RWPE1 (cell line): ENCODE data around the gene KCNMA1.

Source experiments
- CTCF ChIA-PET: fragments of 350-600 bp; sonication (Branson Sonifier 250); formaldehyde crosslinking; extraction: SDS; loops from one replicate; lab custom pipeline; 2021; lab: Yijun Ruan, JAX
- POLR2A ChIA-PET: fragments of 400-600 bp; formaldehyde crosslinking; extraction: SDS; loops from one replicate; lab custom pipeline; 2020; ENCODE audit warnings: antibody characterized with exemption; ENCODE audit not compliant: low non-redundant PET; lab: Yijun Ruan, JAX
- DNase-seq: peaks from one replicate; pipeline ENCODE4 v3.0.0; 2012; ENCODE audit warnings: low spot score
- H3K27ac ChIP-seq: fragments of 450-650 bp; 2 replicates; pipeline ENCODE4 v1.5.1; 2017
- TF ChIP-seq, protein P1 (sequence below): fragments of 450-650 bp; conservative IDR thresholded peaks from 2 replicates; pipeline ENCODE4 v1.5.1; 2017; ENCODE audit warnings: low read depth, mild to moderate bottlenecking

Gene KCNMA1

DNA sequence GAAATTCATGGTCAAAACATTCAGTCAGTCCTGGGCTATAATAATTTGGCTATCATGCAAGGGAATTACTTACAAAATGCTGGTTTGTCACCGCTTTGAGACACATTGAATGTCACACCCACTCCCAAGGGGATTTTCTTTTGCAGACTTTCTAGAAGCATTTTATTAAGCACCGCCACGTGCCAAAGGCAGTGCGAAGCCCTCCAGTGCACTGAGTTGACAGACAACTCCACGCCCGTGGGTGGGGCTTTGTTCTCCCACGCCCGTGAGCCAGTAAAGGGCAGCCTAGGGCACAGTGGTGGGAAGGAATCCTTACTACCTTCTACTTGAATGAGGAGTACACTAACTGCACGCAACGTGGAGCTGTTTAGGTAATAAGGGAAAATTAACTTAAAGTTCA is 515.8 kb downstream of the KCNMA1 start:
- no peak for DNase-seq
- no peak overlapping the region for H3K27ac ChIP-seq
- TF ChIP-seq, protein P1, sequence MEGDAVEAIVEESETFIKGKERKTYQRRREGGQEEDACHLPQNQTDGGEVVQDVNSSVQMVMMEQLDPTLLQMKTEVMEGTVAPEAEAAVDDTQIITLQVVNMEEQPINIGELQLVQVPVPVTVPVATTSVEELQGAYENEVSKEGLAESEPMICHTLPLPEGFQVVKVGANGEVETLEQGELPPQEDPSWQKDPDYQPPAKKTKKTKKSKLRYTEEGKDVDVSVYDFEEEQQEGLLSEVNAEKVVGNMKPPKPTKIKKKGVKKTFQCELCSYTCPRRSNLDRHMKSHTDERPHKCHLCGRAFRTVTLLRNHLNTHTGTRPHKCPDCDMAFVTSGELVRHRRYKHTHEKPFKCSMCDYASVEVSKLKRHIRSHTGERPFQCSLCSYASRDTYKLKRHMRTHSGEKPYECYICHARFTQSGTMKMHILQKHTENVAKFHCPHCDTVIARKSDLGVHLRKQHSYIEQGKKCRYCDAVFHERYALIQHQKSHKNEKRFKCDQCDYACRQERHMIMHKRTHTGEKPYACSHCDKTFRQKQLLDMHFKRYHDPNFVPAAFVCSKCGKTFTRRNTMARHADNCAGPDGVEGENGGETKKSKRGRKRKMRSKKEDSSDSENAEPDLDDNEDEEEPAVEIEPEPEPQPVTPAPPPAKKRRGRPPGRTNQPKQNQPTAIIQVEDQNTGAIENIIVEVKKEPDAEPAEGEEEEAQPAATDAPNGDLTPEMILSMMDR, result no peak
- POLR2A ChIA-PET, result no interaction called here
- CTCF ChIA-PET, result interaction anchor here (0.6 to 1.1 kb wide), 2 partner anchors 17 to 53 kb away, joined by 3 read pairs; no protein-coding TSS in a partner anchor

DNA sequence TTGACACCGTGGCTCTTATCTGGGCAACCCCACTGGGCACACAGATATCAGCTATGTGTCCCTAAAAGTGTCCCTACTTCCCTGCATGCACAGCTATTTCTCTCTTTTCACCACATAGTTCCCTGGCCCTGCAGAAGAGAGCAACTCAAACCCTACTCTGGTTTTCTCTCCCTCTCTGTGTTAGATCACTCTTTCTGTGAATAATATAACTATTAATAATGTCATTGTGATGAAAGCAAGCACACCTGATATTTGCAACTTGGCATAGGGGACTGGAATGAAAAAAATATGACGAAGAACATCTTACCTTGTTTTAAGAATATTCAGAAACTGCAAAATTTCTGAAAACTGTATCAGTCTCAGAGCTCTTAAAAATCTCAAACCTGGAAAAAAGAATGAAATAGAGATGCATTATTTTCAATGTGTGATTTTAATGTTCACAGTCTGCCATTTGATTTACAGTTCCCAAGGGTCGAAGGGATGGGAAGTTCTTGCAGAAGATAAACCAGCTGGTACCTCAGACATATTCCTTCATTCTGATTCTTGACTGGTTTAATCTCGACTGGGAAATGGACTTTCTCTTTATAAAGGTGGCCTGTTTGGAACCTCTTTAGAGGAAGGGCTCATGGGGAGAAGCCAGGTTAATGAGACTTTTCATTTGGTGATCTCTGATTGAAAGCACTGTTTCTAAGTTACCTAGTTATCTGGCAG is 516.8 kb downstream of the KCNMA1 start:
- CTCF ChIA-PET, result interaction anchor here (1.1 kb wide), 1 partner anchor 54 kb away, joined by 3 read pairs; no protein-coding TSS in a partner anchor
- POLR2A ChIA-PET, result no interaction called here
- DNase-seq, result no peak
- no peak overlapping the region for H3K27ac ChIP-seq
- TF ChIP-seq, protein P1, result no peak

DNA sequence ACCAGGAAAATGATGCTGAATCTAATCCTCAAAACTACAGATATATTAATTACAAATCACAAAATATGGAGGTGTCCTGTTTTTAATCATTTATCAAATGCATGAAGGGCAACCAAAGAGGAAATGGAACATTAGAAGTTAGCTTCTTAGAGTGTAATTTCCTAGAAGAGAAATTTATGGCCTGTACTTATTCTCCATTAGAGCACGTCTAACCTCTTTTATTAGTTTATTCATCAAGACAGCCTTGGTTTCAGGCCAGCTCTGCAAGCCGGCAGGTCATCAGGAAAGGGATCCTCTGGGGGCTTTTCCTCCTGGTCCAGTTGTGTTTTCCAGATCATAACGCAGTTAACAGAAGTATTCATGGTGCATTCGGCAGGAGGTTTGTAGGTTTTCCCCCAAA is 517.6 kb downstream of the KCNMA1 start:
- no peak overlapping the region for H3K27ac ChIP-seq
- no peak for DNase-seq
- POLR2A ChIA-PET, result no interaction called here
- TF ChIP-seq, protein P1, result no peak
- CTCF ChIA-PET, result interaction anchor here (0.6 kb wide), 1 partner anchor 835 kb away, joined by 5 read pairs; no protein-coding TSS in a partner anchor

DNA sequence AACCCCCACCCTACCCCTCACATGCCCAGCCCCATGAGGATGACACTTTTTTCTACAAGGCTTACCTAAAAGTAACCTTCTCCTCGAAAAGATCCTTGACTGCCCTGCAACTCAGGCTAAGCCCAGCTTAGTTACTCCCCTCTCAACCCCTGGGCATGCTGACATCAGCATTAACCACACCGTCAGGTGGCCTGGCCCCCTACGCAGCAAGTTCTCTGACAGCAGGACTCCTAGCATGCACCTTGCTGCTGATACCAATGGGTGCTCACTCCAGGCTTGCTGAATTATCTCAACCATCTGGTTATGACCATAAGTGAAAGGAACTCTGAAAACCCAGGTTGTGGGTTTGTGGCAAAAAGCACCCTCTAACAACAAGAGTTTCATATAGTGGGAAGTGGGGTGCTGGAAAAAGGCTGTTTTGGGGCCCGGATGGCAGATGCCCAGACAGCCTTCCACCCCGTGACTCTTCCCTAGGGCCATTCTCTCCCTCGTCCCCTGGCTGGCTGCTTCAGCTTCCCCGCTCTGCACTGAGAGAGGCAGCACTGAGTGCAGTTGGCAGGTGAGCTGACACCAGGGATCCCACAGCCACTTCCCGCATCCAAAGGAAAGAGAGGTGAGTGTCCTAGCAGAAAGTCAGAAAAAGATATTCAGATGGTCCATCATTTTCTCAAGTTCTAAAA is 518.9 kb downstream of the KCNMA1 start:
- TF ChIP-seq, protein P1, result no peak
- POLR2A ChIA-PET, result no interaction called here
- no peak overlapping the region for H3K27ac ChIP-seq
- DNase-seq, result no peak
- CTCF ChIA-PET, result no interaction called here

DNA sequence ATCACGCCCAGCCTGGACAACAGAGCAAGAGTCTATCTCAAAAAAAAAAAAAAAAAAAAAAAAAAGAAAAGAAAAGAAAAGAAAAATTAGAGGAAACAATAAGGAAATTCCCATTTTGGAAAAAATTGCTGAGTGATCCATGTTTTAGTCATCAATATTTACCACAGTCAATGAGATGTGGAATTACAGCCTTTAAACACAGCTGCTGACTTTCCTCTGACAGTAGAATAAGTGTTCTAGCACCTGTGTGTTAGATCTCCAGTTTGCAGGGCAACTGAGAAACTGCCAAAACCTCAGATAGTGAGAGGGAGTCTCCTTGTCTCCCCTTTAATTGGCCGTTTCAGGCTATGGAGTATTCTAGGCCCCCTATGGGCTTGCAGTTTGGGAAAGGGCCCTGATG is 520.1 kb downstream of the KCNMA1 start:
- POLR2A ChIA-PET, result no interaction called here
- no peak overlapping the region for H3K27ac ChIP-seq
- TF ChIP-seq, protein P1, result no peak
- DNase-seq, result no peak
- CTCF ChIA-PET, result no interaction called here

DNA sequence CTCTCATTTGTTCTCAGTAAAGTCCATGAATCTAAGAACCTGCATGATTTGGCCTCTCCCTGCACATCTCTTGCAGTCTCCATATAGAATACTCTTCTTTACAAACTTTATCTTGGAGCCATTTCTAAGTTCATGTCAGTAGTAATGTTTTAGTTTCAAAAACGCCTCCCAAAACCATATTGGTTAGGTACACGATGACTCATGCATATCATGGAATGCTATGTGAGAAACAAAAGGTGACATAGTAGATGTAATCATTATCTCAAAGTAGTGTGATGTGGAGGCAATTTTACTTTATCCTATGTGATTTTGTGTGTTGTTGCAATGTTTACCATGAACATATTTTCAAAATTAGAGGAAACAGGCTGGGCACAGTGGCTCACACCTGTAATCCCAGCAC is 520.7 kb downstream of the KCNMA1 start:
- H3K27ac ChIP-seq, result no peak overlapping the region
- TF ChIP-seq, protein P1, result no peak
- peak; percentile 38 for DNase-seq
- ChIA-PET CTCF (no interaction called here), POLR2A (no interaction called here)
